HEK293T (cell line): ENCODE measurements around the gene ARHGAP30.

Source experiments
- CTCF ChIA-PET: fragments of 350-600 bp; formaldehyde crosslinking; extraction: SDS; loops from one replicate; lab custom pipeline; 2021; ENCODE audit warnings: antibody characterized with exemption, inconsistent platforms; lab: Yijun Ruan, JAX
- POLR2A ChIA-PET: fragments of 350-600 bp; formaldehyde crosslinking; extraction: SDS; loops from one replicate; lab custom pipeline; 2020; ENCODE audit warnings: antibody characterized with exemption, inconsistent platforms; lab: Yijun Ruan, JAX
- DNase-seq: peaks from one replicate; pipeline ENCODE4 v3.0.0; 2012; ENCODE audit warnings: mixed read lengths; ENCODE audit errors: extremely low spot score
- ARNT ChIP-seq: fragments of 450-650 bp; IDR thresholded peaks from 2 replicates; pipeline ENCODE4 v1.6.1; 2017; ENCODE audit warnings: mild to moderate bottlenecking
- BHLHE40 ChIP-seq: fragments of 450-650 bp; IDR thresholded peaks from 2 replicates; pipeline ENCODE4 v1.6.1; 2016; ENCODE audit warnings: mild to moderate bottlenecking, moderate library complexity, borderline replicate concordance
- CTBP1 ChIP-seq: fragments of 450-650 bp; IDR thresholded peaks from 2 replicates; pipeline ENCODE4 v1.6.1; 2016; ENCODE audit warnings: borderline replicate concordance
- ELF4 ChIP-seq: fragments of 450-650 bp; IDR thresholded peaks from 2 replicates; pipeline ENCODE4 v1.6.1; 2017; ENCODE audit warnings: antibody characterized with exemption
- FOXA1 ChIP-seq: fragments of 450-650 bp; IDR thresholded peaks from 2 replicates; pipeline ENCODE4 v1.6.1; 2016; ENCODE audit warnings: mild to moderate bottlenecking
- HDGF ChIP-seq: fragments of 450-650 bp; IDR thresholded peaks from 2 replicates; pipeline ENCODE4 v1.6.1; 2017; ENCODE audit warnings: antibody characterized with exemption, borderline replicate concordance
- L3MBTL2 ChIP-seq: fragments of 450-650 bp; conservative IDR thresholded peaks from 2 replicates; pipeline ENCODE4 v1.6.1; 2016; ENCODE audit warnings: mild to moderate bottlenecking
- NFRKB ChIP-seq: fragments of 450-650 bp; IDR thresholded peaks from 2 replicates; pipeline ENCODE4 v1.6.1; 2016; ENCODE audit warnings: mild to moderate bottlenecking, moderate library complexity
- ZNF384 ChIP-seq: fragments of 450-650 bp; IDR thresholded peaks from 2 replicates; pipeline ENCODE4 v1.6.1; 2016
- TF ChIP-seq, protein P1 (sequence below): fragments of 450-650 bp; IDR thresholded peaks from 2 replicates; pipeline ENCODE4 v1.6.1; 2016

Gene ARHGAP30

GRCh38 chr1:160997323-160998038 is 72.2 kb downstream of the ARHGAP30 start:
- CTCF ChIA-PET: interaction anchor here (0.7 to 2.0 kb wide), 9 partner anchors 8 to 220 kb away, joined by 3 to 9 read pairs (median 4); partner anchors contain the start of genes KLHDC9 and PPOX
- DNase-seq: peak; percentile 70
- TF ChIP-seq, protein P1, sequence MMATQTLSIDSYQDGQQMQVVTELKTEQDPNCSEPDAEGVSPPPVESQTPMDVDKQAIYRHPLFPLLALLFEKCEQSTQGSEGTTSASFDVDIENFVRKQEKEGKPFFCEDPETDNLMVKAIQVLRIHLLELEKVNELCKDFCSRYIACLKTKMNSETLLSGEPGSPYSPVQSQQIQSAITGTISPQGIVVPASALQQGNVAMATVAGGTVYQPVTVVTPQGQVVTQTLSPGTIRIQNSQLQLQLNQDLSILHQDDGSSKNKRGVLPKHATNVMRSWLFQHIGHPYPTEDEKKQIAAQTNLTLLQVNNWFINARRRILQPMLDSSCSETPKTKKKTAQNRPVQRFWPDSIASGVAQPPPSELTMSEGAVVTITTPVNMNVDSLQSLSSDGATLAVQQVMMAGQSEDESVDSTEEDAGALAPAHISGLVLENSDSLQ: no peak
- no peak for TF ChIP-seq HDGF
- TF ChIP-seq ELF4: no peak
- no peak for TF ChIP-seq NFRKB
- no peak for TF ChIP-seq ARNT
- TF ChIP-seq ZNF384: no peak
- no peak for TF ChIP-seq BHLHE40
- no peak for TF ChIP-seq FOXA1
- TF ChIP-seq CTBP1: no peak
- no peak for TF ChIP-seq L3MBTL2
- POLR2A ChIA-PET: interaction anchor here (0.8 to 1.7 kb wide), 3 partner anchors 23 to 135 kb away, joined by 3 to 7 read pairs (median 5); partner anchors contain the start of genes DEDD, F11R and KLHDC9
